ENCODE data around the gene MPZL1.

The MPZL1 gene

GRCh38 chr1:167749741-167750140 lies 28.0 kb downstream of the MPZL1 start:
- DNase-seq (ENCODE audit: low read depth, low spot score), result no peak

- DNase-seq (ENCODE audit: low read depth, low spot score), result no peak
Observed at GRCh38 chr1:167750641-167751040, 28.9 kb downstream of the MPZL1 start.

- no peak for DNase-seq (ENCODE audit: low read depth, low spot score)
Observed at GRCh38 chr1:167751676-167752075, 29.9 kb downstream of the MPZL1 start.

- DNase-seq (ENCODE audit: low read depth, low spot score), result no peak
Observed at GRCh38 chr1:167752219-167752985, 30.6 kb downstream of the MPZL1 start.

- DNase-seq (ENCODE audit: low read depth, low spot score), result no peak
Observed at GRCh38 chr1:167755654-167756053, 33.9 kb downstream of the MPZL1 start.

- DNase-seq (ENCODE audit: low read depth, low spot score), result no peak
Observed at GRCh38 chr1:167756730-167757405, 35.1 kb downstream of the MPZL1 start.

GRCh38 chr1:167757433-167758309 lies 35.9 kb downstream of the MPZL1 start:
- no peak for DNase-seq (ENCODE audit: low read depth, low spot score)

GRCh38 chr1:167761400-167761799 lies 39.6 kb downstream of the MPZL1 start:
- no peak for DNase-seq (ENCODE audit: low read depth, low spot score)

GRCh38 chr1:167762061-167762746 lies 40.4 kb downstream of the MPZL1 start:
- DNase-seq (ENCODE audit: low read depth, low spot score), result no peak

- DNase-seq (ENCODE audit: low read depth, low spot score), result no peak
Observed at GRCh38 chr1:167763525-167764220, 41.9 kb downstream of the MPZL1 start.

- DNase-seq (ENCODE audit: low read depth, low spot score), result no peak
Observed at GRCh38 chr1:167764458-167765330, 42.9 kb downstream of the MPZL1 start.

- no peak for DNase-seq (ENCODE audit: low read depth, low spot score)
Observed at GRCh38 chr1:167765496-167765895, 43.7 kb downstream of the MPZL1 start.

- no peak for DNase-seq (ENCODE audit: low read depth, low spot score)
Observed at GRCh38 chr1:167766538-167766937, 44.8 kb downstream of the MPZL1 start.

GRCh38 chr1:167767761-167768160 lies 46.0 kb downstream of the MPZL1 start:
- DNase-seq (ENCODE audit: low read depth, low spot score), result no peak

GRCh38 chr1:167770127-167770526 lies 48.3 kb downstream of the MPZL1 start:
- DNase-seq (ENCODE audit: low read depth, low spot score), result no peak

- no peak for DNase-seq (ENCODE audit: low read depth, low spot score)
Observed at GRCh38 chr1:167772436-167772835, 50.7 kb downstream of the MPZL1 start.

- no peak for DNase-seq (ENCODE audit: low read depth, low spot score)
Observed at GRCh38 chr1:167773516-167773915, 51.7 kb downstream of the MPZL1 start.

- DNase-seq (ENCODE audit: low read depth, low spot score), result no peak
Observed at GRCh38 chr1:167774710-167775109, 52.9 kb downstream of the MPZL1 start.

- DNase-seq (ENCODE audit: low read depth, low spot score), result no peak
Observed at GRCh38 chr1:167775178-167775577, 53.4 kb downstream of the MPZL1 start.

GRCh38 chr1:167776151-167776550 lies 54.4 kb downstream of the MPZL1 start:
- no peak for DNase-seq (ENCODE audit: low read depth, low spot score)
